Gastroesophageal sphincter (tissue), 3 donors: ENCODE measurements around the gene ZNF497.

Experiments
- CTCF ChIP-seq, 4 experiments: fragments of 200-600 bp in 2 of 4; fragments of 450-650 bp in 2 of 4; sonication (generic) in 1 of 4; IDR thresholded peaks; one replicate each; pipeline ENCODE4 v1.5.1; 2017 to 2019; ENCODE audit warnings: antibody characterized with exemption in 4 of 4, mild to moderate bottlenecking in 2 of 4, moderate library complexity in 2 of 4
- POLR2AphosphoS5 ChIP-seq: sonication (generic); formaldehyde crosslinking; IDR thresholded peaks from one replicate; pipeline ENCODE4 v1.6.1; 2017; ENCODE audit warnings: antibody characterized with exemption

- TF ChIP-seq CTCF (IDR thresholded peaks at IDR 0.05) (no peak), POLR2AphosphoS5 (no peak)
Observed at GRCh38 chr19:58311345-58311865, 51.1 kb downstream of the ZNF497 start.
